Tibial nerve (tissue), 4 donors: Measurements from ENCODE around the gene OR14A2.

Experiments used
- CTCF ChIP-seq, 5 experiments: fragments of 200-600 bp in 3 of 5; fragments of 450-650 bp in 2 of 5; sonication (generic) in 3 of 5; IDR thresholded peaks; one replicate each; pipeline ENCODE4 v1.5.1; 2016 to 2019; ENCODE audit warnings: antibody characterized with exemption in 5 of 5, mild to moderate bottlenecking in 3 of 5, moderate library complexity in 2 of 5
- EP300 ChIP-seq, 2 donors: sonication (generic); formaldehyde crosslinking; IDR thresholded peaks; one replicate each; pipeline ENCODE4 v1.6.1; 2017; ENCODE audit warnings: antibody characterized with exemption in 2 of 2, mild to moderate bottlenecking in 1 of 2

- TF ChIP-seq EP300 (IDR thresholded peaks at IDR 0.05) = no peak
- no peak for TF ChIP-seq CTCF (IDR thresholded peaks at IDR 0.05)
Observed at GRCh38 chr1:247679639-247680038, 68.3 kb downstream of the OR14A2 start, which contains the start of gene OR13G1.
